Suppressor macrophage treated with lipopolysaccharide for 4 hours (primary cell): ENCODE measurements around the gene CTPS1.

Experiments used
- DNase-seq: peaks from one replicate; pipeline ENCODE4 v3.0.0-alpha.2; 2020

CTPS1 gene, protein sequence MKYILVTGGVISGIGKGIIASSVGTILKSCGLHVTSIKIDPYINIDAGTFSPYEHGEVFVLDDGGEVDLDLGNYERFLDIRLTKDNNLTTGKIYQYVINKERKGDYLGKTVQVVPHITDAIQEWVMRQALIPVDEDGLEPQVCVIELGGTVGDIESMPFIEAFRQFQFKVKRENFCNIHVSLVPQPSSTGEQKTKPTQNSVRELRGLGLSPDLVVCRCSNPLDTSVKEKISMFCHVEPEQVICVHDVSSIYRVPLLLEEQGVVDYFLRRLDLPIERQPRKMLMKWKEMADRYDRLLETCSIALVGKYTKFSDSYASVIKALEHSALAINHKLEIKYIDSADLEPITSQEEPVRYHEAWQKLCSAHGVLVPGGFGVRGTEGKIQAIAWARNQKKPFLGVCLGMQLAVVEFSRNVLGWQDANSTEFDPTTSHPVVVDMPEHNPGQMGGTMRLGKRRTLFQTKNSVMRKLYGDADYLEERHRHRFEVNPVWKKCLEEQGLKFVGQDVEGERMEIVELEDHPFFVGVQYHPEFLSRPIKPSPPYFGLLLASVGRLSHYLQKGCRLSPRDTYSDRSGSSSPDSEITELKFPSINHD

DNA sequence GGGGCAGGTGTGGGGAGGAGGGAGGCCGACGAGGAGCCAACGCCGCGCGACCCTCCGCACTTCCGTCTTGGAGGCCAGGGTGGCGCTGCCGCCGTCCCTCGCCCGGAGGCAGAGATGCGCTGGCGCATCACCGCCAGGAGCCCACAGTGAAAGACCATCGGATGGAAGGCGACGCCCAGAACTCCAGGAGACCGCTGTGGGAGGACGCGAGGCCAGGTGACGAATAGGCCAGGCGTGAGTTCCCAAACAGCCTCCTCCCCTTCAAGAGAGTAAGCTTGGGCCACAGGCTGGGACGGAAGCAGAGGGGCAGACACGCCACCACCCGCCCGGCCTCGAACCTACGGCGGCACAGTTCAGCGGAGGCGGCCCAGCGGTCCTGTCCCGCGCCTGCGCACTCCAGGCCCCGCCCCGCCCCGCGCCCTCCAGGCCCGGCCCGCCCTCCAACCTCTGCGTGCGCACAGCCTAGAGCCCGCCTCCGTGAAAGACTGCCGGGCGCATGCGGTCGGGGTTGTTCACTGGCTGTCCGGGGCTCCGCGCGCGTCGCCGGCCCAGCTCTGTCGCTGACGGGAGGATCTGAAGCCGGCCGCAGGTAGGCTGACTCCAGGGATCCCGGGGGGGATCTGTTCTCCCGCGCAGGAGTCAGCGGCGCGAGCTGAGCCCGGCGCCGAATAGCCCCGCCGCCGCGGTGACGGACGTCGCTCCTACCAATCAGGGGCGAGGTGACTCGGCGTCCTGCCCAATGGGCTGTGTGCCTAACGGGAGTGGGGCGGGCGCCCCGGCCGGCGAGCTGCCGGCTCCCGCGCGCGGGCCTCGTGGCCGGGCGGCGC lies at the start of gene CTPS1:
Gene CTPS1 (plus strand): TSS at position 456 of the 827 bp plus-strand sequence. CDS start 3,595 bp downstream, outside the sequence.
- DNase-seq, result peak; percentile 97

DNA sequence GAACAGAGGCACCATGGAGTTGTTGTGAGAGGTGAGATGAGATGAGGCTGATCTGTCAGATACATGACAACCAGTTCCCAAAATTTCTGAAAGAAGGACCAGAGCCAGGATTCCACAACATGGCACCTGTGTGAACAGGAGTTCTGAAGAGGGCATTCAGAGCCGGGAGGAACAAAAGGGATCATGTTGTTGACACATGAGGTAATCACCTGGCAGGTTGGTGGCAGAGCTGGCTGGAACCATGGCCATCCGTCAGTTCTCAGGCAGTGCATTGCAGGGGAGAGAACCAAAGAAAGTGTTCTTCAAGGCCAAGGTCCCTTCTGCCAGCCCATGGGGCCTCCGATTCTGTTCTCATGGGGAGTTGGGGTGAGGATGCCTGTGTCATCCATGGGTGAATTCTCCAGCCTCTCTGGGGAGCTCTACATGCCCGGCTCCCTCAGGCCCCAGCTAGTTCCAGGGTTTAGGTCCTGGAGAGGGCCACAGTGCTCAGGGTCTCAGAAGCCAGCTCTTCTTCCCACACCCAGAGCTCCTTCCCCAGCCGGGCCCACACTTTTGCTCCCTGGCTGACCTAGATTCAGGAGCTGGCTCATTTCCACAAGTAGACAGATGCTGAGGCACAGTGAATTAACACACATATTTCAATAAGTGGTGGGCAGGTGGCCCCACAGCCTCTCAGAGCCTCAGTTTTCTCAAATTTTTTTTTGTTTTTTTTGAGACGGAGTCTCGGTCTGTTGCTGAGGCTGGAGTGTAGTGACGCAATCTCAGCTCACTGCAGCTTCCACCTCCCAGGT lies 49.1 kb upstream of the CTPS1 start:
- DNase-seq, result no peak

GRCh38 chr1:40931601-40932000 lies 47.9 kb upstream of the CTPS1 start:
- no peak for DNase-seq

GRCh38 chr1:40932006-40932405 lies 47.5 kb upstream of the CTPS1 start:
- no peak for DNase-seq

DNA sequence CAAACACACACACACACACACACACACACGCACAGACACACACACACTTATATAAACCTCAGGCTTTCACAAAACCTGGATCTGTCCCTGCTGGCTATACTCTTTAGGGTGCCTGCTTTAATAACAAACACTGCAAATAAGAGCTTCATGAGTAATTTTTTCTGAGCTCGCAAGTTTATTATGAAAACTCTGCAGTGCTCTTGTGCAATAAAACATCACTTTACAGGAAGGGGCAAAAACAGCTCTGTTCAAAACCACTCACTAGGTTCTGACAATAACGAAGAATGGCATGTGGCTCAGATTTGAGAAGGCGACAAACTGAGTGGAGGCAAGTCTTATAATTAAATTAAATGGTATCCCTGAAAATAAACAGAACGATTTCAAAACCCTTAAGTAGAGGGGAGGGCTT lies 42.6 kb upstream of the CTPS1 start:
- peak; percentile 62 for DNase-seq

GRCh38 chr1:40938393-40938792 lies 41.1 kb upstream of the CTPS1 start:
- DNase-seq, result no peak

GRCh38 chr1:40939320-40940059 lies 40.0 kb upstream of the CTPS1 start:
- DNase-seq, result peak; percentile 64

DNA sequence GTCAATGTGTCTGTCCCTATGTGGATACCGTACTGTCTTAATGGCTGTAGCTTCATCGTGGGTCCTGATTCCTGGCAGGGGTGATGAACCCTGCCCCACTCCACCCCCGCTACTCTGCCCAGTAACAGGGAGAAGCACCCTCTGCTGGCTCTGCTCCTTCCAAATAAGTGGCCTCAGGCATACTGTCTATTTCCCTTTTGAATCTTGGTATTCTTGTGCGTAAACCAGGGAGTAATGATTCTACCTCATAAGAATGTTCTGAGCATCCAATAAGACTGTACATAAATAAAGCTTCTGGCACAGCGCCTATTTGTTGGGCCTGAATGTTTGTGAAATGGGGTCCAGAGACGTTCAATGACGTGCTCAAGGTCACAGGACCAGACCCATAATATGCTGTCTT lies 35.2 kb upstream of the CTPS1 start:
- no peak for DNase-seq

GRCh38 chr1:40944841-40945430 lies 34.6 kb upstream of the CTPS1 start:
- no peak for DNase-seq

GRCh38 chr1:40945491-40945973 lies 34.0 kb upstream of the CTPS1 start:
- DNase-seq, result no peak

DNA sequence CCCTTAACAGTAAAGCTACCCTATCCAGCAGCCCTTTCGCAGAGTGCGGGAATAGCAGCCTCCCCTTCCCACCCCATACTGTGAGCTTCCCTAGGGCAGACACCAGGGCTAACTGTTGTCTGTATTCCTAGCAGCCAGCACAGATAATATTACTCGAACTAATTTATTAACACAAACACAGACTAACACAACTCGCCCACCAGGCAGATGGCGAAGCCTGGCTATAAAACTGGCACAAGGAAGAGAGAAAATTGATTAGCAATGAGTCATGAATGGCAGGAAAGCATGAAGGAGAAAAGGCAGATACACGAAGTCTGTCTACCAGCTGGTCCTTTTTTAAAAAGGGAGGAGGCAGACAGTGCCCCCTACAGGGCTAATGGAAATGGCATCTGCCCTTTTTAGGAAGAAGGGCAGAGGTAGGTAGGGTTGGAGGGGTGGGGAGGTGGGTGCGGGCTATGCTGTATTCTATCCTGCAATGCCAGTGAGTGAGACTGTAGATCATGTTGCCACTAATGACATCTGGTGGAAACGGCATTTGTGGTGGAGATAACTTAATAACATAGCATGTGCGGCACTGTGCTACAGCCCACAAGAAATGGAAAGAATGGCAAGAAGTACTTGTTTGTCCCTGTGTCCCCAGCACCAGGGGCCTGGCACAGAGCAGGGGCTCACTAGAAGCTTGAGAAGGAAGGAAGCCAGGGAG lies 30.6 kb upstream of the CTPS1 start:
- peak; percentile 81 for DNase-seq

DNA sequence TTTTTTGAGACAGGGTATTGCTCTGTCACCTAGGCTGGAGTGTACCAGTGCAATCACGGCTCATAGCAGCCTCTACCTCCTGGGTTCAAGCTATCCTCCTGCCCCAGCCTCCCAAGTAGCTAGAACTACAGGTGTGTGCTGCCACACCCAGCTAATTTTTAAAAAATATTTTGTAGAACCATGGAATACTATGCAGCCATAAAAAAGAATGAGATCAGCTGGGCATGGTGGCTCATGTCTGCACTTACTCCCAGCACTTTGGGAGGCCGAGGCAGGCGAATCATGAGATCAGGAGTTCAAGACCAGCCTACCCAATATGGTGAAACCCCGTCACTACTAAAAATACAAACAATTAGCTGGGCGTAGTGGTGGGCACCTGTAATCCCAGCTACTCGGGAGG lies 29.9 kb upstream of the CTPS1 start:
- no peak for DNase-seq

- peak; percentile 62 for DNase-seq
Observed at GRCh38 chr1:40951943-40952743, 27.4 kb upstream of the CTPS1 start.

DNA sequence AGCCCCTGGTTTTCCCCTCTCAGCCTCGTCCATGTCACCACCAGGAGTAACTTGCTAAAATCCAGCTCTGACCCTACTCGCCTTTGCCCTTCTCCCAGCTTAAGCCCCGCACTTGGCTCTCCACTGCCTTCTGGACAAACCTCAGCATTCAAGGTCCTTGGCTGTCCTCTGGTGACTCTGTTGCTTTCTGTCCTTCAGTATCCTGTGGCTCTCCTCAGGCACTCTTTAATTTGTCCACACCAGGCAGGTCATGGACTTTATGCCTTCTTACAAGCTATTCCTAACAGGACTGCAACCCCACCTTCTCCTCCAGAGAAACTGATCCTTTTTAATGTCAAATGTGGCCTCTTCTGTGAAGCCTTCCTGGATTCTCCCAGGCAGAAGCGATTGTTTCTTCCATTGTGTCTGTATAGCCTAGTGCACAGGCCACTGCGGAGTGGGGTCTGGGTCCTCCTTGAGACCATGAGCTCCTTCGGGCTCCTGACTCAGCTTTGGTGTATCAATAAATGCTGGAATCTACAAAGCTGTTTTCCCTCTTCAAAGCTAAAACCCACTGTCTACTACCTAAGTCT lies 26.7 kb upstream of the CTPS1 start:
- DNase-seq, result no peak

GRCh38 chr1:40954626-40955025 lies 24.9 kb upstream of the CTPS1 start:
- DNase-seq, result no peak

DNA sequence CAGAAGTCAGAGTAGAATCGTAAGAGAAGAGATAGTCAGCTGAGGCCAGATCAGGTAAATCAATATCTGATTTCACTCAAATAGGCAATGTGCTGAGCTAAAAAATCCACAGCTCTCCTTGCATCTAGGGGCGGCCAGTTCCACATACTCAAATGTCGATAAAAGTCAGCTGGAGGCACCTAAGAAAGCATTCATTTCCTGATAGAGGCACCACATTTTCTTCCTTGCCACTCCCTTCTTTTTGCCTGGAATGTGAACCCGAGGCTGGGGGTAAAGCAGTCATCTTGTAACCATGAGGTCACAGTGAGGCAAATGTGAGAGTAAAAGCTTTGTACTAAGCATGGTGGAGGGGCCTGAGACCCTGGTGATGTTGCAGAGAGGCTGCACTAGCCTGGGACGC lies 24.2 kb upstream of the CTPS1 start:
- no peak for DNase-seq

DNA sequence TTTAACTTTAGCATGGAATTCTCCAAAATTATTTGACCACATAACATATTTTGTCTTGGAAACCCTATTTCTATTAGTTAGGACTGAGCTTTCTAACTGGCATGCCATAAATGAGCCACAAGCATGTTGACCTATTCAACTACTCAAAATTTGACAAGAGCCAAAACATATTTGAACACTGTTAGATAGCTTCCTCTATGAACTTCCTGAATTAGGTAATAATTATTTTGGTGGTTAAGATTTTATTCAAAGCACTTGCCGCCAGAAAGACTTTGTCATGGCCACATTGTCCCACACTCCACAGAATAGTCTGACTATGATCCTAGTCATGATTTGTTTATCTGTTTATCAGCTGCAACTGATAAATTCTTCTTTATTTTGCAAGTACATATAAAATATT lies 23.1 kb upstream of the CTPS1 start:
- DNase-seq, result no peak

- DNase-seq, result no peak
Observed at GRCh38 chr1:40958210-40958609, 21.3 kb upstream of the CTPS1 start.

DNA sequence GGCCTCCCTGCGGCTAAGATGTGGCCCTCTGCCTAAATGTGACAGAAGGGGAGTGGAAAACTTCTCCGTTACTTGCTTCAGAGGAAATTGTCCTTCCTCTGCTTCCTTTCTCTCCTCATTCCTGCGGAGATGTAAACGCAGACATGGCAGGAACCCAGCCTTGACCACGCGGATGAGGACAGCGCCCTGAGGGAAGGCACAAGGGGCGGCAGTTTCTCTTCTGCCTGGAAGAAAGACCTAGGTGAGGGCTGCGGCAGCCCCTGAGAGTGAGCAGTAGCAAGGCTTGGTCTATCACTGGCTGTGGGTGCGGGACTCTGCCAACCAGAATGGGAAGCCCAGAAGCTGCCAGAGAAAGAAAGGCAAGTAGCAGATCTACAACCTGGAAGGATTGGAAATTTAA lies 14.0 kb upstream of the CTPS1 start:
- DNase-seq, result no peak

- DNase-seq, result no peak
Observed at GRCh38 chr1:40966417-40966816, 13.1 kb upstream of the CTPS1 start.
